GM12865 (cell line): Measurements from ENCODE around the gene LACRT.

ENCODE experiments used
- DNase-seq: peaks from one replicate; pipeline ENCODE4 v3.0.0; 2010; ENCODE audit warnings: low read depth
- H3K4me3 ChIP-seq: 2 replicates; pipeline ENCODE4 v1.5.1; 2011; ENCODE audit warnings: mild to moderate bottlenecking, low read depth, low read length, control low read depth
- CTCF ChIP-seq: IDR thresholded peaks from 2 replicates; pipeline ENCODE4 v1.5.1; 2011; ENCODE audit warnings: low read length, control low read depth, low read depth, inconsistent platforms; ENCODE audit not compliant: insufficient read depth; ENCODE audit errors: missing control alignments

LACRT gene

DNA sequence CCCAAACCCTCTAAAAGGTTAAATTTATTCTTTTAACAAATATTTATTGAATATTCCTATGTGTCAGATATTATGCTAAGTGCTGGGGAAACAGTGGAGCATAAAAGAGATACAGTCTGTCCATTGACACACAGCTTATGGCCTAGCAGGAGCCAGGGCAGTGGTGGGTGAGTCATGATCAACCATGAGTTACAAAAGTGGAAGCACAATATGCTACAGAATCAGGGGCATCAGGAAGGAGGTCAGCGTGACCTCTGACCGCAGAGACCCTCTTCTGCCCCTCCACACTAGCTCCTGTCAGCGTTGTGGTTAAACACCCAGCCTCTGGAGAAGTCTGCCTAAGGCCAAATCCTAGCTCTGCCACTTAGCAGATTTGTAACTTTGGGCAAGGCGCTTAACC is 41.6 kb downstream of the LACRT start:
- TF ChIP-seq CTCF = no peak
- H3K4me3 ChIP-seq = no peak overlapping the region
- no peak for DNase-seq

DNA sequence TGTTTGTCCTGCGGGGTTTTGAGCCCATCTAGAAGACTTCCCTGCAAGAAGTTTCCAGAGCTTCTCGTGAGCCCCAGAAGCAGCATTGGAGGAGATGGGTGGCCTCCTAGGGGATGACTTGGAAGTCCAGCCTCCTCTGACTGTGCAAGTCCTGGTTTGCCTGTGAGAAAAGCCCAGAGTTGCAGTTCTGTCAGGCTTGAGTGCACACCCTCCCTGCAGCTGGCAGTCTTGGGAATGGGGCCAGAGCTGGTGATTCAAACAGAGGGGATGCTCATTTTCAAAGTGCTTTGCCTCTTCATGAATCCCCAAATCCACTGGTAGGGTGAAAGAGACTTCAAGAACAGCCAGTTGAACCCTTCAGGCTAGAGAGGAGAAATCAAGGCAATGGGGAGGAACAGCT is 42.4 kb downstream of the LACRT start:
- no peak for DNase-seq
- H3K4me3 ChIP-seq = no peak overlapping the region
- TF ChIP-seq CTCF = no peak

DNA sequence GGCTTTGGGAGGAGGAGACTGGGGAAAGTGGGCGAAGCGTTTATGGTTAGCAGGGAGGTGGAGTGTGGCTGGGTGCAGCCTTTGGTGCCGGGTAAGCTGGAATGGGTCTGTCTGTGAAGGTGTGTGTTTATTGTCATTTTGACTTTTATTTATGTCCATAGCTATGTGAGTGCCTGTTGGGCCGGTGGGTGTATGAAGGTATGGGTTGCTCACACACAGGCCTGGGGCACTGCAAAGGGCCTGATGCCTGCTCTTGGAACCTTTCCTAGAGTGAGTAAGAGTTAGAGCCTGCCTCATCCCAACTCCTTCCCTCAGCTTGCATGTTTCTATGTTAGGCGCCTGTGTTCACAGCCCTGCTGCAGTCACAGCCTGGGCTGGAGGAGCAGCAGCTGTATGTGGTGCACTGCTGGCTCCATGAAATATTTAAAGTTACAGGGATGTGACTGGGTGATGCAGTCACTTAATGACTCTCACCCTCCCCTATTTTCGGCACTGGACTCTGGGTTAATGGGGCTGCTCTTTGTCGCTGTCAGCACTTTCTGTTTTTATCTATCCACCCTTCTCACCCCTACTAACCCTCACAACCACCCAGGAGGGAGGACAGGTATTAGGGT is 43.6 kb downstream of the LACRT start:
- no peak overlapping the region for H3K4me3 ChIP-seq
- DNase-seq = no peak
- no peak for TF ChIP-seq CTCF

DNA sequence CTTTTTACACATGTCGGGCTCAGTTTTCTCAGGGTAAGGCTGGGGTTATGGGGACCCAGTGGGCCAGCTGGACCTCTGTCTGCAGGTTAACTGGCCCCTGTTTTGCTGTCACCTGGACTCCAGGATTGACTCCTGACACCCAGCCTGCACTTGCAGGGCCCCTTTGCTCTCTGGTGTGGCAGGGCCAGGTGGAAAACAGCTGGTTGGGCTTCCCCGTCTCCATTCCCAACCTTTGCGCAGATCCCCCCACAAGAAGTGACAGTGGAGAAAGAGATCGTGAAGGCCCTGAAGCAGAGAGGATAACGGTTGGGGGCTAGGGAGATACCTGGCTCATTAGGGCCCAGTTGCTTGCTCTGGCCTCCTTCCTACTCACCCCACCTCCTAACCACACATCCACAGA is 44.7 kb downstream of the LACRT start:
- TF ChIP-seq CTCF = no peak
- no peak overlapping the region for H3K4me3 ChIP-seq
- no peak for DNase-seq

DNA sequence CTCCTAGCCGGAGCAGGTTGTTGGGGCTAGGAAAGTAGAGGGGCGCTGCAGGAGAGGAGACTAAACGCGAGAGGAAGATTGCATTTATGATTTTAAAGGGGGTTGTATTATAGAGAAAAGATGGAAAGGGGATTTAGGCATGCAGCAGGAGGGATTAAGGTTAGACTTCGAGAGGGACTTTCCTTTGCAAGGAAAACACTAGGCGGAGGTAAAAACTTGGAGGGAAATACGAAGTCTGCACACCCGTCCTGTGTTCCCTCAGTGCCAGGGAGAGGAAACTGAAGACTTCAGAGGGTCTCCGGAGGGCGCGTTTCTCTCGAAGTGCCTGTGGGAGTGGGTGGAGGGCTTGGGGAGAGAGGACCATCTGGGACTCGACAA is 45.8 kb downstream of the LACRT start:
- no peak for TF ChIP-seq CTCF
- no peak for DNase-seq
- no peak overlapping the region for H3K4me3 ChIP-seq

DNA sequence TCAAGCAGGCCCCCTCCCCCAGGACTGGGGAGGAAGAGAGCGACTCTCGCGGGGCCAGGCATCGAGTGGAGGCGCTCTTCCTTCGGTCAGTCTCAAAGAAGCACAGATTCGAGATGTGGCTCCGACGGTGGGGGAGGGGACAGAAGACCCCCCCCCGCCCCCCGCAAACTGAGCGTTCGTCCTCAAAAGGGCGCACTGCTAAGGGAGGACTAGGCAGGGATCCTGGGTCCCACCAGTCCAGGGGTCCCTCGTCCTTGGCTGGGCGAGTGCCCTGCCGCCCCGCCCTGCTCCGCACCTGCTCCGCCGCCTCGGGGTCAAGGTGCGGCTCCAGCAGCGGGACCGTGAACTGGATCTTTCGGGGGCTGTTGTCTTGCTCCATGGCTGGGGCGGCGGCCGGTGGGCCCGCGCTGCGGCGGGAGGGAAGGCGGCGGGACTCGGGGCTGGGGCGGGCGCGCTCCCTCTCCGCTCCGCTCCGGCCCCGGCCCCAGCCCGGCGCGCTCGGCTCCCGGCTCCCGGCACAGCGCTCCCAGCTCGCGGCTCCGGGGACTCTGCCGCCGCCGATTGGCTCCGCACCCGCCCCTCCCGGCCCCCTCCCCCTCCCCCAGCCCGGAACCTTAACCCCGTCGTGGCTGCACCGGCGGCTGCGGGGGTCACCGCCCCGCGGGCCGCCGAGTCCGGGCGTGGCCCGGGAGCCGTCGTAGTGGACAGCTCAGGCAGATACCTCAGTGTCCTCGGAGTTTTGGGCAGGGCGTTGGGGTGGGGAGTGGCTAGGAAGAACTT is 46.4 kb downstream of the LACRT start, which contains the start of gene PPP1R1A:
PPP1R1A (minus strand) TSS at position 550 of the 780 bp plus-strand sequence; CDS start at position 379, 171 bp downstream.
- no peak within 1 kb of the TSS for H3K4me3 ChIP-seq
- no peak for DNase-seq
- TF ChIP-seq CTCF = no peak
